Hepatocyte (in vitro differentiated cells): ENCODE data around the gene SIK3. TPM values are rescaled to one million over a fixed set of nuclear protein-coding genes. Genes with fewer than 3 reads are reported as not detected.

Source experiments
- DNase-seq: peaks from one replicate; pipeline ENCODE4 v3.0.0-alpha.2; 2016; ENCODE audit warnings: low spot score
- H2AFZ ChIP-seq: fragments of 200-600 bp; sonication (generic); 2 replicates; pipeline ENCODE4 v1.6.0; 2016; ENCODE audit warnings: antibody characterized with exemption, mild to moderate bottlenecking
- H3K27ac ChIP-seq: fragments of 200-600 bp; sonication (generic); 2 replicates; pipeline ENCODE4 v1.5.1; 2016; ENCODE audit warnings: mild to moderate bottlenecking
- H3K27me3 ChIP-seq: fragments of 200-600 bp; sonication (generic); 2 replicates; pipeline ENCODE4 v1.6.1; 2016
- H3K36me3 ChIP-seq: fragments of 200-600 bp; sonication (generic); replicated peaks from 2 replicates; pipeline ENCODE4 v1.5.1; 2016; ENCODE audit warnings: low read depth; ENCODE audit not compliant: insufficient read depth
- H3K4me1 ChIP-seq: fragments of 200-600 bp; sonication (generic); 2 replicates; pipeline ENCODE4 v1.5.1; 2016; ENCODE audit warnings: mild to moderate bottlenecking, moderate library complexity; ENCODE audit not compliant: insufficient read depth
- H3K4me2 ChIP-seq: fragments of 200-600 bp; sonication (generic); 2 replicates; pipeline ENCODE4 v1.6.0; 2016
- H3K4me3 ChIP-seq: fragments of 200-600 bp; sonication (generic); 2 replicates; pipeline ENCODE4 v1.5.1; 2016; ENCODE audit warnings: mild to moderate bottlenecking
- H3K79me2 ChIP-seq: fragments of 200-600 bp; sonication (generic); 2 replicates; pipeline ENCODE4 v1.6.0; 2017; ENCODE audit warnings: mild to moderate bottlenecking
- H3K9me2 ChIP-seq: fragments of 200-600 bp; sonication (generic); replicated peaks from 2 replicates; pipeline ENCODE4 v1.6.0; 2017; ENCODE audit warnings: mild to moderate bottlenecking; ENCODE audit not compliant: insufficient read depth
- H3K9me3 ChIP-seq: fragments of 200-600 bp; sonication (generic); 2 replicates; pipeline ENCODE4 v1.5.1; 2016; ENCODE audit warnings: low read depth, mild to moderate bottlenecking
- H4K20me1 ChIP-seq: fragments of 200-600 bp; sonication (generic); 2 replicates; pipeline ENCODE4 v1.6.0; 2016; ENCODE audit warnings: mild to moderate bottlenecking; ENCODE audit not compliant: insufficient read depth, poor library complexity, severe bottlenecking
- CTCF ChIP-seq: fragments of 200-600 bp; sonication (generic); IDR thresholded peaks from 2 replicates; pipeline ENCODE4 v1.5.1; 2016; ENCODE audit warnings: antibody characterized with exemption, mild to moderate bottlenecking; ENCODE audit not compliant: poor library complexity
- EZH2 ChIP-seq: fragments of 200-600 bp; sonication (generic); IDR thresholded peaks from 2 replicates; pipeline ENCODE4 v1.6.1; 2016; ENCODE audit warnings: antibody characterized with exemption, mild to moderate bottlenecking, borderline replicate concordance
- EZH2phosphoT487 ChIP-seq: fragments of 200-600 bp; sonication (generic); IDR thresholded peaks from one replicate; pipeline ENCODE4 v1.6.1; 2018; ENCODE audit warnings: antibody characterized with exemption, mild to moderate bottlenecking, low read depth, moderate library complexity; ENCODE audit not compliant: unreplicated experiment, severe bottlenecking
- WGBS: methylation state at CpG from one replicate; pipeline ENCODE4 v1.1.6; 2016; ENCODE audit warnings: low lambda C conversion rate; ENCODE audit errors: missing lambda C conversion rate; 5-methylcytosine and 5-hydroxymethylcytosine counted together
- polyA plus RNA-seq: library from polyadenylated mRNA; unstranded; fragments of >200 nt; fragmentation: Nextera tagmentation; extraction: Ambion mirVana; gene quantifications from 2 replicates; pipeline ENCODE4 v1.2.1, GENCODE V29; 2016
- total RNA-seq: library from RNA; depleted of rRNA; stranded (reverse); fragments of >200 nt; gene quantifications from 2 replicates; pipeline ENCODE4 v1.2.3, GENCODE V29; 2014

Gene SIK3
- total and polyA plus RNA-seq, 2 experiments from 2014 or later: 15.8 to 17.7 TPM

DNA sequence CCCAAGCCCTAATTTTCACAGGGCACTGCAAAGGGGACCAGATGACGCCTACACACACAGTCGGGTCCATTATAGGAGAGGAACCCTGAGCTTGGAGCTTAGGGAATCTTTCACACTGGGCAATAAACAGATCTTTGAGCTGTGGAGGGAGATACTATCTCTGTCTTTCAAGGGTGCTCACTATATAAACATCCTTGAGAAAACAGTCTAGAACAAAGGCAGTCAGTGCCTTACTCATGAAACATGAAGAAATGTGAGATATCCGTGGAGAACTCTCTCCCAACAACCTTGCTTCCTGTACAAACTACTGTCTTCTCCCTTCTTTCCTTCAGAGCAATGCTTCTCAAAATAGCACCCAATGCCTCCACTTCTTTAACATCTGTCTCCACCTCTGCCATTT, 151.8 kb downstream of the SIK3 start:
- Histone ChIP-seq H3K27me3 (no peaks in the 10 kb centered on the region), H3K4me1 (no peaks in the 10 kb centered on the region), H3K9me2 (no peaks in the 10 kb centered on the region), H4K20me1 (no peaks in the 10 kb centered on the region), H3K36me3 (no peaks in the 10 kb centered on the region), H3K9me3 (no peaks in the 10 kb centered on the region), H2AFZ (no peak overlapping the region), H3K4me3 (no peak overlapping the region), H3K79me2 (no peaks in the 10 kb centered on the region), H3K27ac (no peak overlapping the region), H3K4me2 (no peak overlapping the region)
- TF ChIP-seq CTCF (no peak), EZH2 (no peak), EZH2phosphoT487 (no peak)
- WGBS: 49% methylated on average over 3 of the region's 3 CpGs
- DNase-seq: no peak

- TF ChIP-seq EZH2: no peak
- no peak for TF ChIP-seq CTCF
- TF ChIP-seq EZH2phosphoT487: no peak
- 94% methylated on average over 1 of the region's 1 CpG for WGBS
These were observed 158.7 kb downstream of the SIK3 start for GRCh38 chr11:116939499-116939898.

GRCh38 chr11:116938471-116939070, 159.7 kb downstream of the SIK3 start:
- no peaks in the 10 kb centered on the region for H4K20me1 ChIP-seq
- H2AFZ ChIP-seq: no peak overlapping the region
- no peak overlapping the region for H3K4me3 ChIP-seq
- H3K4me2 ChIP-seq: no peak overlapping the region
- H3K27me3 ChIP-seq: no peaks in the 10 kb centered on the region
- DNase-seq: no peak
- no peaks in the 10 kb centered on the region for H3K9me2 ChIP-seq
- no peak for TF ChIP-seq CTCF
- no peak for TF ChIP-seq EZH2phosphoT487
- no peak for TF ChIP-seq EZH2
- H3K4me1 ChIP-seq: no peaks in the 10 kb centered on the region
- H3K9me3 ChIP-seq: no peaks in the 10 kb centered on the region
- no CpG with 5 or more reads among the region's 2 CpGs for WGBS
- H3K36me3 ChIP-seq: no peaks in the 10 kb centered on the region
- H3K27ac ChIP-seq: no peak overlapping the region
- H3K79me2 ChIP-seq: no peaks in the 10 kb centered on the region

More at GRCh38 chr11:116939499-116939898, 158.7 kb downstream of the SIK3 start:
- no peaks in the 10 kb centered on the region for H3K36me3 ChIP-seq
- H3K27ac ChIP-seq: no peak overlapping the region
- no peak overlapping the region for H2AFZ ChIP-seq
- H3K4me1 ChIP-seq: no peaks in the 10 kb centered on the region
- no peaks in the 10 kb centered on the region for H4K20me1 ChIP-seq
- H3K9me2 ChIP-seq: no peaks in the 10 kb centered on the region
- no peaks in the 10 kb centered on the region for H3K27me3 ChIP-seq
- no peaks in the 10 kb centered on the region for H3K79me2 ChIP-seq
- no peaks in the 10 kb centered on the region for H3K9me3 ChIP-seq
- DNase-seq: no peak
- H3K4me2 ChIP-seq: no peak overlapping the region
- no peak overlapping the region for H3K4me3 ChIP-seq
